ENCODE measurements around the gene FHL3.

FHL3 gene, protein sequence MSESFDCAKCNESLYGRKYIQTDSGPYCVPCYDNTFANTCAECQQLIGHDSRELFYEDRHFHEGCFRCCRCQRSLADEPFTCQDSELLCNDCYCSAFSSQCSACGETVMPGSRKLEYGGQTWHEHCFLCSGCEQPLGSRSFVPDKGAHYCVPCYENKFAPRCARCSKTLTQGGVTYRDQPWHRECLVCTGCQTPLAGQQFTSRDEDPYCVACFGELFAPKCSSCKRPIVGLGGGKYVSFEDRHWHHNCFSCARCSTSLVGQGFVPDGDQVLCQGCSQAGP

DNA sequence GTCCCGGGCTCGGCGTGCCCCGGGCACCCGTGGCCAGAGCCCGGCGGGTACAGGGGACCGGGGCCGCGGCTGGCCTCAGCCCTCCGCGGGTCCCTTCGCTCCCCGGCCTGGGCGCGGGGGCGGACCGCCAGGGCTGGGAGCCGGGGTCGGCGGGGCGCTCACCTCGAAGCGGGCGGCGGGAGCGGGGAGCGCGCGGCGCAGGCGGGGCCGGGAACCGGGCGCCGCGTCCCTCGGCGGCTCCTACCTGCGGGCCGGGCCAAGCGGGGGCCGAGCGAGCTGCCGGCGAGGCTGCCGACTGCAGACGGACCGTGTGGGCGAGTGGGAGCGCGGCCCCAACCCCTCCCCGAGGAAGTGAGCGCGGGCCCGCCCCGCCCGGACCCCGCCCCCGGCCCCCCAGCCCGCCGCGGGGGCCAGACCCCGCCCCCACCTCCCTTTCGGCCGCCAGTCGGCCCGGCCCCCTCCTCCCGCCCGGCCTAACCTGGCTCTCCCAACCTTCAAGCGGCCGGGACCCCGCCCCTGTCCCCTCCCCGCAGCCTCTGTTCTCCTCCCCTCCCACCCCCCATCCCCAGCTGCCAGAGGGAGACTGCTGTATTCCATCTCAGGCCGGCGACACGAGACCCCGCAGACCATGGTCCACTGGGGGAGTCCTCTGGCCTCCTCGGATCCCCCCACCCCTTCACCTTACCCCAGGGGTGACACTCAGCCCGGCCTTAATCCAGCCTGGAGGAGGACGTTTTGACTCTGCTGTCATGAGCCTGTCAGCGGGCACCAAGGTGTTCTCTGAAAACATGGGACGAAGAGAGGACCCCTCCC, at the start of gene FHL3:
FHL3 (minus strand) TSS at position 320 of the 813 bp plus-strand sequence. CDS start 6,102 bp downstream, outside the sequence.
- DNase-seq, result peak; percentile 98

DNA sequence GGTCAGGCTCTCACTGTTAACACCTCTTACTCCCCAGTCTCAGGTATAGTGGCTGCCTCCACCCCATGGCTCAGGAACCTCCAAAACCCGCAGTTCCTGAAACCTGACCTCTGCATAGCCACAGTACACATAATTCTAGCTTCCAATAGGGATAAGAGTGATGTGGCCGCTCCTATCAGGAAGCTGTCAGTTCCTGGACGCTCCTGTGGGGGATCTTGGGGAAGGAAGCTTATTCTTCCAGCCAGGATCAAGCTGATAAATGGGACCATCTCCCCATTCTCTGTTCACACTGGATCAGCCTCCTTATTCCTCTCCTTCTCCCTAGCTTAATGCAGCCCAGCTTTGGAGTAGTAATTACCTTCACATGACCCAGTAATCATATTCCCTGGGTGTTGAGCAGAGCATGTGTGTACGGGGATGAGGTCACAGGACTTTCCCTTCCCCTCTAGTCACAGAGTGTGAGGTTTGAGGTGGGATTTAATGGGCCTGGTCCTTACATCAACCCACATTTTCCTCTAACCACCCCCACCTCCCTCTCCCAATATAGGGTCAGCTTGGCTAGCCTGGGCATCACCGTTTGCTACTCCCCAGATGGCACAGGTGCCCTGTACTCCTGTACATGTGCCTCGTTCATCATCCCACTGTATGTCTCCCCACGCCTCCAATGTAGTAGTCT, 48.2 kb upstream of the FHL3 start:
- DNase-seq, result peak; percentile 79

DNA sequence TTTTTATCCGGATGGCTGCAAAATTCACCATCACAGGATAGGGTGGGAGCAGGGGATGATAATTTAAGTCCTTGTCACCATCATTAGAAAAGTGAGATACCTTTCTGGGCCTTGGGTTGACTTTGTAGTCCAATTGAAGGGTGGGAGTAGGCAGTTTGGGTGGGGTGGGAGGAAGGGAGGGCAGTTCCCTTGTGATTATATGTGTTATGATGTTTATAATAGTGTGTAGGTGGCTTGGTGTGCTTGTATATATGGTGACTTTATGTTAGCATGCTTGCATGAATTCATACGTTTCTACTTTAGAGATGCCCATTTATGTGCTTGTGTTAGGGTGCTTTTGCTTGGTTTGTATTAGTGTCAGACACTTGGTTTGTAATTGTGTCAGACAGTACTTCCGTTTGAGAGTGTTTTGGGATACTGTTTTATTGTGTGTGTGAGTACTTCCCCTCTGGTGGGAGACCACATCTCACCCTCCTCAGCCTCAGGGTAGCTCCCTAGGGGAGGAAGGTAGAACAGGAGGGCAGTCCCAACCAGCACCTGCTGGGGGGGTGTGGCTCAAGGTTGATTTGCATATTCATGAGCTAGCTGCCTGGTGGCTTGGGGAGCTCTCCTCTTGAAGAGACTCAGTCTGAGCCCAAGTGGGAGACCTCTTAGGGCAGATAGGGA, 47.6 kb upstream of the FHL3 start:
- no peak for DNase-seq

DNA sequence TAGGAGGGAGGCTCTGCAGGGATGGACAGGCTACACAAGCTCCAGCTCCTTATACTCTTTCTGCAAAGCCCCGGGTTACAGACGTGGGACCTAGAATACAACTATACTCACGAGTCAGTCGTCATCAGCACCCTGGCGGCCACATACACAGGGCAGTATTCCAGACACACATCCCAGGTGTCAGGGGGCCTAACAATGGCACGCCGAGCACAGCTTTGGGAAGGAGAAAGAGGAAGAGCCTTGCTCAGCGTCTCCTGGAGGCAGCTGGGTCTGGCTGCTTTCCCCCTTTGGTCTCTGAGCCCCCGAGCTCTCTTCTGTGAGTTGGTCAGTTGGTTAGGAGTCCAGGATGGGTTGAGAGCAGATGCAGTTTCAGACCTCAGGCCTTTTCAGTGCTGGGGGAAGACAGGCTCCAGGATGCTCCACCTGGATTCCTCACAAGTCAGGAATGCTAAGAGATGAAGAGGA, 45.8 kb upstream of the FHL3 start:
- DNase-seq, result no peak

DNA sequence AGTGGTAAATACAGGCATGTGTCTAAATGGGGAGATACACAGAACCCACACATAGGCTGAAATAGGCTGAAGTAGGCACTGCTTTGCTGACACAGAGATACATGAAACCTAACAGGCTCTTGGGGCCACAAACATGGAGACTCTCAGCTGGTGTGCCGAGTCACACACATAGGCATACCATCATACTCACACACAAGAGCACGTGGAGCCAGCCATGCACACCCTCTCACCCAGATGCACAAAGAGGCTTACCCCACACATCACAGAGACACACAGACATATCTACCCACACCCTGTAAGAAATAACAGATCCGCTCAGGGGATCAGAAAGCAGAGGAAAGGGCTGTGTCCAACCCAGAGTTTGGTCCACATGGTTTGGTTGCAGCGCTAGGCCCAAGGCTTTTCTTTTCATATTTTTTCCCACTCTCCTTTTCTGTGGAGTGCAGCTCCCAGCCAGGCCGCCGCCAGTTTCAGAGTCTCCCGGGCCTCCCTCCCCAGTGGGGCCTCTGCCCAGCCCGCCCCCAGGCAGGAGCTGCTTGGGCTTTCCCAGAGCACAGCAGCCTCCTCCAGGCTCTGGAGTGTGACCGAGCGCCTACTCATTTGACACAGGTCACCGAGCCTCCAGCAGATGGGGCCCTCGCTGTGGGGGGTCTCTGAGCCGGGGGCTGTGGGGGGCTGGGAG, 45.2 kb upstream of the FHL3 start:
- no peak for DNase-seq

DNA sequence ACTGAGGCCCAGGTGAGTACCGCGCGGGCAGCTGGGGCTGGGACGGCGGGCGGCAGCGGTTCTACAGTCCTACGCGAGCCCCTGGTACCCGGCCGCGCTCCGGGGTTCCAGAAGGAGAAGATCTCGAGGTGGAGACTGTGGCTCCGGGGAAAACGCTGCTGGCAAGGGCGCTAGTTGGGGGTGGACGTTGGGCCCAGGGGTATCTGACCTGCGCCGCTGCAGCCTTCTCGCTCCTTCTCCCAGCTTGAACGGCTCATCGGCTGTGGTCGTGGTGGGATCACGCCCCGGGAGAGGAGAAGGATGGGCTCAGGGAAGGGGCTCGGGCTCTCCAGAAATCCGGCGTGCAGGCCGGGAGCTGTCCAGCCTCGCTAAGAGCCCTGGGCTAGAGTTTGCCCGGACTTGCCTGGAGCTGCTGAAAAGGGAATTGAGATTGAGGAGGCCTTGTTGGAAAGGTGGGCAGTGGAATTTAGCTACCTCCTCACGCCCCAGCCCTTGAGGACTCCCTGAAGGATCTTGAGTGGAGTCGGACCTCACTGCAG, 42.4 kb upstream of the FHL3 start:
- no peak for DNase-seq

DNA sequence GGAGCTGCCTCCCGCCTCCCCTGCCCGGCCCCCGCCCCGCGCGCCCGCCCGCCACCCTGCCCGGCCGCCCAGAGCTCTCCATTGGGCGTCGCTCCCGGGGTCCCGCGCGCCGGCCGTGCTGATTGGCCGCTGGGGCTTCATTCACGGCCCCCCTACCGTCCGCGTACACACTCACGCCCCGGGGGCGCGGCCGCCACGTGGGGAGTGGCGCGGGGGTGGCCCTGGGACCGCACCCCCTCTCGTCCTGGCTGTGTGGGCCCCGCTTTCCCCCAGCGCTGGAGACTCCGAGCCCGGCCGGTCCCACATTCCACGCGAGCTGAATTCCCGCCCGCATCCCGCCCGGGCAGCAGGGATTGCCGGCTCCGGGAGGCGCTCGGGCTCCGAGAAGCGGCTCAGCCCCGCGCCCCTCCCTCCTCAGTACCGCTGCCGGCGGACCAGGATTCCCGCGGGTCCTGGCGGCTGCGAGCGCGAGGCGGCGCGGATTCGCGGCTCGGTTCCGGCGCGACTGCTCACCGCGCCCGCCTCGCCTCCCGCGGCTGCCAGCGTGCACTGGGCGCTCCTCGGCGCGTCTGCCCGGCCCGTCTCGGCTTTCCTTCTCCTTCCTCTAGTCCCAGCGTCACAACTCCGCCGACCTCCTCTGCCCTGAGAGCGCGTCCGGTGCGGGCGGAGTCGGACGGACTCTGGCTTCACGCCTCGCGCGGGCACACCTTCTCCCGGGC, 41.7 kb upstream of the FHL3 start:
- peak; percentile 99 for DNase-seq

DNA sequence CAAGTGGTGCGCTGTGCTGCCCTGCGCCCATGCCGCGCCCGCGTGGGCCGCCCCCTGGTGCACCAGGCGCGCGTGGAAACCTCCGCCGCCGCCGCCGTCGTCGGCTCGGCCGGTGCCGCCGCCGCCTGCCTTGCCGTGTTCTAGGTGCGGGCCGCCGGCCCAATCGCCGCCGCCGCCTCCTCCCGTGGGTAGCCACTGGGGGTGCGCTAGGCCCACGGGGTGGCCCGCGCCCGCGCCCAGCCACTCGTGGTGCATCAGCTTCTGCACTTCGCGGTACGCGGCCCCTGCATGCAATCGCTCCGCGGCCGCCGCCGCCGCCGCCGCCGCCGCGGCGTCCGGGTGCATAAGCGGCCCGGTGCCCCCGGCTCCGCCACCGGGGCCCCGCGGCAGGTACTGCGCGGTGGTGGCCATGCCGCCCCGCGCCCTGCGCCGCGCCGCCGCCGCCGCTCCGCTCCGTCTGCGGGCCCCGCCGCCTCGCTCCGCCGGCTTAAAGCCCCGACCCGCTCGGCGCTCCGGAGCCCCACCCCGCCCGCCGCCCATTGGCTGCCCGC, 41.1 kb upstream of the FHL3 start, which contains the start of gene POU3F1:
POU3F1 (minus strand) TSS at position 461 of the 551 bp plus-strand sequence; CDS start at position 411, 50 bp downstream.
- no peak for DNase-seq

DNA sequence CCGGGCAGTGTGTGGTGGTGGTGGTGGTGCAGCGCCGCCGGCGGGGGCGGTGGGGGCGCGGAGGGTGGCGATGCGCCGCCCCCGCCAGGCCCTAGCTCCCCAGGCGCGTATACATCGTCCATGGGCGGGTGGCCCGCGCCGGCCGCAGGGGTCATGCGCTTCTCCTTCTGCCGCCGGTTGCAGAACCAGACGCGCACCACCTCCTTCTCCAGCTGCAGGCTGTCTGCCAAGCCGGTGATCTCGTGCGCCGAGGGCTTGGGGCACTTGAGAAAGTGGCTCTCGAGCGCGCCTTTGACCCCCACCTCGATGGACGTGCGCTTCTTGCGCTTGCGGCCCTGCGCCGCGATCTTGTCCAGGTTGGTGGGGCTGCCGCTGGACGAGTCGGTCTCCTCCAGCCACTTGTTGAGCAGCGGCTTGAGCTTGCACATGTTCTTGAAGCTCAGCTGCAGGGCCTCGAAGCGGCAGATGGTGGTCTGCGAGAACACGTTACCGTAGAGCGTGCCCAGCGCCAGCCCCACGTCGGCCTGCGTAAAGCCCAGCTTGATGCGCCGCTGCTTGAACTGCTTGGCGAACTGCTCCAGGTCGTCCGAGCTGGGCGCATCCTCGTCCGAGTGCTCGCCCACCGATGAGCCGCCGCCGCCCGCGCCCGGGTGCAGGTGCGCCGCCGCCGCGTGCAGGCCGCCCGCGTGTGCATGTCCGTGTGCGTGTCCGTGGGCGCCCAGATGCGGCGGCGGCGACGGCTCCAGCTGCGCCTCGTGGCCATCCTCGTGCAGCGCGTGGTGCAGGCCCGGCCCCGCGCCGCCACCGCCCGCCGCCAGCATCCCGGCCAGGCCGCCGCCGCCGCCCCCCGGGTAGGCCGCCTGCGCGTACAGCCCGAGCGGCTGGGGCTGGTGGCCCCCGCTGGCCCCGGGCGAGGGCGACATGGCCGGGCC, 40.4 kb upstream of the FHL3 start:
- DNase-seq, result peak; percentile 81

DNA sequence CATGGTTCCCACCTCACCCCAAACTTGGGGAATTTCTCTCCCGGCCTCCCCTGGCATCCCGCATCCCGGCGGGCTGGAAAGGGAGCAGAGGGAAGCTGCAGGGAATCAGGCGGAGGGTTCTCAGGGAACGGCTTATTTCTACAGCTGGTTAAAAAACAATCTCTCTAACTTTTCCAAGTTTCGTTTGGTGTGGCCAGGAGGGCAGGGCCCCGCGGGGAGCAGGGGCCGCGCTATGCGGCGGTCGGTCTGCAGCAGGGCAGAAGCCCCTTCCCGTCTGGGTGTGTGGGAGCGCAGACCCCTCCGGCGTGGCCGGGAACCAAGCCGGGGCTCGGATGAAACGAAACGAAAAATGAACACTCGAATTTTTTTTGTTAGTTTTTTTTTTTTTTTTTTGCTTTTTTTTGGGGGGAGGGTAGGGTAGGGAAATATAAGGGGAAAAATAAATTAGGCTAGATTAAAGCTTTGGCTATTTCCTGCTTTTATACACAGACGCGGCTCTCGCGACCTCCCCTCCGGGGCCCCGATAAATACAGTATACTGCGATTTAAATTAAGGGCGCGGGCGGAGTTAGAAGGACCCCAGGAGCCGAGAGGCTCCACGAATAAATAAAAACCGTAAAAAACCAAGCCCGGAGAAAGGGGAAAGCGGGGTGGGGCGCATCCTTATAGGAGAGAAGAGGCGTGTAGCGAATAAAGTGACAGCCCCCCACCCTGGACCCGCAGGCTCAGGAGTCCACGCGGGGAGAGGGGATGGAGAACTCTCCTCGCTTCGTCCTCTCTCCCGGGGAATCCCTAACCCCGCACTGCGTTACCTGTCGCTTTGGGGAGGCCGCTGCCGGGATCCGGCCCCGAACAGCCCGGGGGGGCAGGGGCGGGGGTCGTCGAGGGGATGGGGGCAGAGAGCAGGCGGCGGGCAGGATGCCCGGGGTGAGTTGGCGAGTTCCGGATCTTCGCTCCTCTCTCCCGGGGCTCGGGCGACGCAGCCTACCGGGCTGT, 39.2 kb upstream of the FHL3 start:
- no peak for DNase-seq

DNA sequence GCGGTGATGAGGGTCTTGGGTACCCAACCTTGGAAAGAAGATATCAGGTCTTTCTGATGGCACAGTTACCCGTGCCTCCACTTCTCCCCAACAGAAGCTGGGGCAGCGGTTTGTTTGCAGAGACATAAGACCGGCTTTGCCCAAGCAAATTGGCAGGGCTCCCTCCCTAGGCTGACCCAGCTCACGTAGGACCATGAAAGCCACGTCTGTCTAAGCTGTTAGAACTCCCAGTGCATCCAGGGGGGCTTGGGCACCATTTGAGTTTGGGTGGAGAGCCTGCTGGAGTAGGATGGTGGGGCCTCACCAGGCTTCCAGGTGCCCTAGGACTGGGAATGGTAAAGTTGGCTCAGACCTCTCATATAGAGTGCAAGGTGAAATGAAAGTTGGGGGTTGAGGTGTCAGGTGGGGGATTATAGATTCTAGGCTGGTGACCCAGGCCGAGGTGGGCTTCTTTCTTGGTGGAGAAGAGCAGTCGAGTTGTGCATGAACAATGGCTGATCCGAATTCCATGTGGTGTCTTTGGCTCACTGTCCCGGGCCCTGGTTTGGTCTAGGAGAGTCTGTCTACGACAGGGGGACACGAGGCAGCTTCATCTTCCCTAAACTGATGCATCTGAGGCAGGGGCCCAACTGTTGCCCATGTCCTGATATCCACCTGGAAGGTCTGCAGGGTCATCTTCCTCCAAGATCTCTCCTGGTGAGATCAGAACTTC, 37.9 kb upstream of the FHL3 start:
- no peak for DNase-seq

DNA sequence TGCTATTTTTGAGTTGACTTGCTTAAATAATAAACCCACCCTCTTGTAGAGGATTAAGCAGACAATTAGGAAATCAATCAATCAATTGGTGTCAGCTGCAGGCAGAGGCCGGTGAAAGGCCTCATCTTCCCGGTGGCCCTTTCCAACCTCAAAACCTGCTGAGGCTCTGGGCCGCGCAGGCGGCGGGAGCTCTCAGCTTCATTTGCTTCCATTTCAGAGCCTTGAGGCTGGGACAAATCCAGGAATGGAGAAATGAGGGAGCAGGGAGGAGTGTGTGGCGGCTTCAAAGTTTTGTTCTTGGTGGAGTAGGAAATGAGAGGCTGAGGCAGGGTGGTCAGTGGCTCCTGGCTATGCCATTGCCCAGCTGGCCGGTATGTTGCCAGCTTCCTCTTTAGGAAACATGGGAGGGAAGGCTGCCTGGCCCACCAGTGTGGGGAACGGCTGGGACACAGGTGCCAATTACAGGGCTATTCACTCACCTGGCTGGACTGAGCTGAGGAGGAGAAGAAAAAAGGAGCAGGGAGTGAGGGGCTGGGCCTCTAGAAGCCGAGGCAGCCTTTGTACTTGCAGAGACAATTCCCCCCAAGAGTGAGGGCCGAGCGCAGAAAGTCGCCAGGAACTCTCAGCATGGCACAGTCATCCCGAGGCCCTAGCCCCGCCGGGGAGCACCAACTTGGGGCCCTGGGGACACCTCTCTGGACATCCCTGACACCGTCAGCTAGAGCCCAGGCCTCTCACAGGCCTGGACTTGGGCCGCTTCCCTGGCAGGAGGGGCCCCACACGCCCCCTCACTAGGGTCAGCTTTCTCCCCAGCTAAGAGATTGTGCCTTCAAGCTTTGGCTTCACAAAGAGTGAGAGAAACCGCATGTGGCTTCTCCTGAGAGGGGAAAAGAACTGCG, 36.9 kb upstream of the FHL3 start:
- DNase-seq, result no peak

DNA sequence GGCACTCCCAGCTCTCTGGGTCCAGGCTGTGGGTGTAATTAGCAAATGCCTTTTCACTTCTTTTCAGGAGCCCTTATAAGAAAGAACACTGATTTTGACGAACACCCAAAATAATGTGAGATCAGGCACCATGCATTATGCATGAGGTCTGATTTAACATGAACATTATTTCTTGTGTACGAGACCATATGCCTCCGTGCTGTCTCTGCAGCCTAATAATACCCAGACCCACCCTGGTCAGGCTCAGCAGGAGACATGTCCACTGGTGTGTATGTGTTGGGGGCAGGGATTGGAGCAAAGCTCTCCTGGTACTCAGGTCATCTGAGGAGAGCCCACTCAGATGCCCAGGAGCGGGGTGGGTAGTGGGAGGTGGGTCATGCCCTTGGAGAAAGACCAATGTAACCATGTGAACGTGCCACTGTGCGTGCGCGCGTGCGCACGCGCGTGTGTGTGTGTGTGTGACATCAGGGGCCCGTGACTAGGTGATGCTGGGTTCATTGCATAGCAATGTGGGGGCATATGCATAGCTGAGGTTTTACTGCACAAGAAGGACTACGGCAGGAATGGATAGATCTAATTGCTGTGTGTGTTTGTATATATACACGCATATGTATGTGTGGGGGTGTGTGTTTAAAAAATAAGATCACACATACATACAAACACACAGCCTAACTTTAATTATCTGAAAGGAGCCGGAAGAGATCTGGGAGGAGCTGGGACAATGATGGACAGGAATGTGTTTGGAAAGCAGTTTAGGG, 34.2 kb upstream of the FHL3 start:
- DNase-seq, result no peak

DNA sequence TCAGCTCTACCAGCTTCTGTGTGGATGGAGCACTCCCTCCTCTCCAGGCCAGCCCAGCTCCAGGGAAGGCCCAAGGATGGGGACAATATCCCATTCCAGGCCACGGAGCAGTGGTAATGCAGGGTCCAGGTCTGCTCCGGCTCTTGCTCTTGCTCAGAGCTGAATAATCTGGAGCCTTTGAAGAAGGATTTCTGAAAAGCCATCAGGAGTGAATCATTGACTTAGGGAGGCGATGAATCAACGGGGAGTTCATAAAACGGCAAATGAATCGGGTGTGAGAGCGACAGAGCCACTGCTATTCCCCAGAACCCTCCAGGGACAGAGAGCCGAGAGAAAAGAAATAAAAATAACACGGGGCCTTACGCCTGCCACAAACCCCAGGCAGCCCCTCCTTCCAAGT, 33.5 kb upstream of the FHL3 start:
- no peak for DNase-seq

DNA sequence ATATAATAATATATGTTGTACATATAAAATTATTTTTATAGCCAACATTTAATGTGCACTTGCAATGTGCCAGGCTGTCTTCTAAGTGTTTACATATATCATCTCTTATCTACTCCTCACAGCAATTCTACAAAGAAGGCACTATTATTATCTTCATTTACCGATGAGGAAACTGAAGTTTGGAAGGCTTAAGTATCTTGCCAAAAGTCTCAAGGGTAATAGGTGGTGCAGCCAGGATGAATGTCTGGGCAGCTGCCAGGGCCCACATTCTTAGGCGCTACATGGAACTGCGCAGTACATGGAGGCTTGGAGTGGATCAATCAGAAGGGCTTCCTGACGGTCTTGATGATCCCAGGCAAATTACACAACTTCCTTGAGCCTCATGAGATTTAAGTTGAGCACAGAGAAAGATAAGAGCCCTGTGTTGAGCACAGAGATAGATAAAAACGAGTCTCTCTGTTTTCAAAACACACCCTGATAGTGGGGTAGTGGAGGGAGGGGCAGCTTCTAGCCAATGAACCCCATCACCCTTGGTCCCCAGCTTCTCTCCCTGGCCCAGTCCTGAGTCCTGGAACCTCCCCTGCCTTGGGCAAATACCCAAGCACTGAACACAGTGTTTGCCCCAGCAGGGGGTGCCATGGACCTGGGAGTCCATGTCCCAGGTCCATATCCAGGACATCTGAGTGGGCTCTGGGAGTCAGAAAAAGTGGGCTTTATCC, 32.1 kb upstream of the FHL3 start:
- no peak for DNase-seq

Measured in NCI-H510A (cell line).